Measurements from ENCODE around the gene NOS1AP. TPM values are rescaled to one million over a fixed set of nuclear protein-coding genes. Genes with fewer than 3 reads are reported as not detected.

Gene NOS1AP
- total RNA-seq, 1 experiment from 2014 or later: 0.20 TPM

GRCh38 chr1:162259894-162260455, 190.5 kb downstream of the NOS1AP start:
- in situ Hi-C loops (cut with HindIII; ENCODE audit: low sequenced_read_pairs): no loop called here
- DNase-seq (ENCODE audit: low spot score): no peak

- in situ Hi-C loops (cut with HindIII; ENCODE audit: low sequenced_read_pairs): no loop called here
Measured at GRCh38 chr1:162264108-162264507, 194.6 kb downstream of the NOS1AP start.

GRCh38 chr1:162265983-162266382, 196.5 kb downstream of the NOS1AP start:
- in situ Hi-C loops (cut with HindIII; ENCODE audit: low sequenced_read_pairs): no loop called here
- DNase-seq (ENCODE audit: low spot score): no peak

More at GRCh38 chr1:162264108-162264507, 194.6 kb downstream of the NOS1AP start:
- DNase-seq (ENCODE audit: low spot score): no peak

GRCh38 chr1:162270016-162270770, 200.7 kb downstream of the NOS1AP start:
- in situ Hi-C loops (cut with HindIII; ENCODE audit: low sequenced_read_pairs): no loop called here

GRCh38 chr1:162271972-162272371, 202.5 kb downstream of the NOS1AP start:
- DNase-seq (ENCODE audit: low spot score): no peak
- in situ Hi-C loops (cut with HindIII; ENCODE audit: low sequenced_read_pairs): no loop called here

More at GRCh38 chr1:162270016-162270770, 200.7 kb downstream of the NOS1AP start:
- no peak for DNase-seq (ENCODE audit: low spot score)

GRCh38 chr1:162272419-162272818, 202.9 kb downstream of the NOS1AP start:
- DNase-seq (ENCODE audit: low spot score): no peak
- in situ Hi-C loops (cut with HindIII; ENCODE audit: low sequenced_read_pairs): no loop called here

- DNase-seq (ENCODE audit: low spot score): no peak
- in situ Hi-C loops (cut with HindIII; ENCODE audit: low sequenced_read_pairs): no loop called here
Measured at GRCh38 chr1:162275622-162276175, 206.2 kb downstream of the NOS1AP start.

GRCh38 chr1:162276493-162276892, 207.0 kb downstream of the NOS1AP start:
- DNase-seq (ENCODE audit: low spot score): peak; percentile 36
- in situ Hi-C loops (cut with HindIII; ENCODE audit: low sequenced_read_pairs): no loop called here

GRCh38 chr1:162279136-162279498, 209.6 kb downstream of the NOS1AP start:
- DNase-seq (ENCODE audit: low spot score): peak; percentile 17
- in situ Hi-C loops (cut with HindIII; ENCODE audit: low sequenced_read_pairs): no loop called here

GRCh38 chr1:162281426-162281825, 211.9 kb downstream of the NOS1AP start:
- in situ Hi-C loops (cut with HindIII; ENCODE audit: low sequenced_read_pairs): no loop called here
- DNase-seq (ENCODE audit: low spot score): no peak

GRCh38 chr1:162283657-162284056, 214.2 kb downstream of the NOS1AP start:
- DNase-seq (ENCODE audit: low spot score): peak; percentile 98
- in situ Hi-C loops (cut with HindIII; ENCODE audit: low sequenced_read_pairs): no loop called here

- DNase-seq (ENCODE audit: low spot score): peak; percentile 75
- in situ Hi-C loops (cut with HindIII; ENCODE audit: low sequenced_read_pairs): no loop called here
Measured at GRCh38 chr1:162284206-162284955, 214.9 kb downstream of the NOS1AP start.

GRCh38 chr1:162285149-162285561, 215.7 kb downstream of the NOS1AP start:
- in situ Hi-C loops (cut with HindIII; ENCODE audit: low sequenced_read_pairs): no loop called here
- DNase-seq (ENCODE audit: low spot score): peak; percentile 17

GRCh38 chr1:162291000-162291399, 221.5 kb downstream of the NOS1AP start:
- DNase-seq (ENCODE audit: low spot score): no peak
- in situ Hi-C loops (cut with HindIII; ENCODE audit: low sequenced_read_pairs): no loop called here

GRCh38 chr1:162292422-162292849, 222.9 kb downstream of the NOS1AP start:
- in situ Hi-C loops (cut with HindIII; ENCODE audit: low sequenced_read_pairs): no loop called here
- DNase-seq (ENCODE audit: low spot score): no peak

GRCh38 chr1:162293073-162293692, 223.7 kb downstream of the NOS1AP start:
- in situ Hi-C loops (cut with HindIII; ENCODE audit: low sequenced_read_pairs): no loop called here
- DNase-seq (ENCODE audit: low spot score): no peak

GRCh38 chr1:162294015-162294414, 224.5 kb downstream of the NOS1AP start:
- DNase-seq (ENCODE audit: low spot score): no peak
- in situ Hi-C loops (cut with HindIII; ENCODE audit: low sequenced_read_pairs): no loop called here

GRCh38 chr1:162297208-162297607, 227.7 kb downstream of the NOS1AP start:
- DNase-seq (ENCODE audit: low spot score): no peak
- in situ Hi-C loops (cut with HindIII; ENCODE audit: low sequenced_read_pairs): no loop called here

- no peak for DNase-seq (ENCODE audit: low spot score)
- in situ Hi-C loops (cut with HindIII; ENCODE audit: low sequenced_read_pairs): no loop called here
Measured at GRCh38 chr1:162298266-162298665, 228.8 kb downstream of the NOS1AP start.
